H1 (cell line): Measurements from ENCODE around the gene SPOCK1. TPM values are rescaled to one million over a fixed set of nuclear protein-coding genes. Genes with fewer than 3 reads are reported as not detected.

ENCODE experiments used
- ASH2L ChIP-seq: fragments of 200-600, 300-600 bp; sonication (generic); IDR thresholded peaks from one replicate; pipeline ENCODE4 v1.7.1; 2017; ENCODE audit warnings: low read length
- polyA plus RNA-seq, 7 experiments: library from polyadenylated mRNA; depleted of rRNA in 3 of 7; stranded (reverse) in 5 of 7; unstranded in 2 of 7; fragments of >200 nt in 5 of 7; fragments of 200-250 nt in 2 of 7; gene quantifications; 1 replicate in 5 of 7; 2 replicates in 1 of 7; 4 replicates in 1 of 7; pipeline versions ENCODE4 v1.2.1 to v1.2.3, GENCODE V29; 2011 to 2013; ENCODE audit warnings: missing spikeins in 2 of 7, mixed read lengths in 2 of 7
- total RNA-seq: library from RNA; stranded (reverse); fragmentation: NEBNext Ultra II Directional; extraction: Animal tissue kit (Norgen Biotek cat#: 25700); gene quantifications from 2 replicates; pipeline ENCODE4 v1.2.1, GENCODE V29; 2021
- TF ChIP-seq, protein P1 (sequence below): fragments of 300-600 bp; sonication (generic); IDR thresholded peaks from 2 replicates; pipeline ENCODE4 v1.7.1; 2012; ENCODE audit warnings: low read length, moderate library complexity, mild to moderate bottlenecking, inconsistent platforms; ENCODE audit not compliant: insufficient replicate concordance

Gene SPOCK1
- total and polyA plus RNA-seq, 2 of the 8 experiments (the other 6 are each of a cell fraction or from before 2014, with no cell fraction given) = 6.9 to 18.1 TPM

DNA sequence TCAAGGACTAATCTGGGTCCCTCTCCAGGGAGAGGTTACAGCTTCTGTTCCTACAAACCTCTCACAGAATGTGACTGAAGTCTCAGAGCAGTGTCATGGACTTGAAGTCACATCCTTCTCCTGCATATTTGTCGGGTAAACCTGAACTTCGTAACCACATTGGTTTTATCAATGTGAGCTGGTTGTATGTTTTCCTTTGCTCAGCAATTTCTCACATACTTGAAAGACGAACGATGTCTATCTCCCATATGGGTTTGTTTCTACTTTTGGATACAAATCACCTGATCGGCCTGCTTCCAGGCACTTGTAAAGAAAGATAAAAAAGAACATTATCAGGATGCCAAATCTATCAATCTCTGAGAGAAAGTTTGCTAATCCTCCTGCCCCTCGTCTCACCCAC, 411.0 kb downstream of the SPOCK1 start (continued):
- TF ChIP-seq, protein P1, sequence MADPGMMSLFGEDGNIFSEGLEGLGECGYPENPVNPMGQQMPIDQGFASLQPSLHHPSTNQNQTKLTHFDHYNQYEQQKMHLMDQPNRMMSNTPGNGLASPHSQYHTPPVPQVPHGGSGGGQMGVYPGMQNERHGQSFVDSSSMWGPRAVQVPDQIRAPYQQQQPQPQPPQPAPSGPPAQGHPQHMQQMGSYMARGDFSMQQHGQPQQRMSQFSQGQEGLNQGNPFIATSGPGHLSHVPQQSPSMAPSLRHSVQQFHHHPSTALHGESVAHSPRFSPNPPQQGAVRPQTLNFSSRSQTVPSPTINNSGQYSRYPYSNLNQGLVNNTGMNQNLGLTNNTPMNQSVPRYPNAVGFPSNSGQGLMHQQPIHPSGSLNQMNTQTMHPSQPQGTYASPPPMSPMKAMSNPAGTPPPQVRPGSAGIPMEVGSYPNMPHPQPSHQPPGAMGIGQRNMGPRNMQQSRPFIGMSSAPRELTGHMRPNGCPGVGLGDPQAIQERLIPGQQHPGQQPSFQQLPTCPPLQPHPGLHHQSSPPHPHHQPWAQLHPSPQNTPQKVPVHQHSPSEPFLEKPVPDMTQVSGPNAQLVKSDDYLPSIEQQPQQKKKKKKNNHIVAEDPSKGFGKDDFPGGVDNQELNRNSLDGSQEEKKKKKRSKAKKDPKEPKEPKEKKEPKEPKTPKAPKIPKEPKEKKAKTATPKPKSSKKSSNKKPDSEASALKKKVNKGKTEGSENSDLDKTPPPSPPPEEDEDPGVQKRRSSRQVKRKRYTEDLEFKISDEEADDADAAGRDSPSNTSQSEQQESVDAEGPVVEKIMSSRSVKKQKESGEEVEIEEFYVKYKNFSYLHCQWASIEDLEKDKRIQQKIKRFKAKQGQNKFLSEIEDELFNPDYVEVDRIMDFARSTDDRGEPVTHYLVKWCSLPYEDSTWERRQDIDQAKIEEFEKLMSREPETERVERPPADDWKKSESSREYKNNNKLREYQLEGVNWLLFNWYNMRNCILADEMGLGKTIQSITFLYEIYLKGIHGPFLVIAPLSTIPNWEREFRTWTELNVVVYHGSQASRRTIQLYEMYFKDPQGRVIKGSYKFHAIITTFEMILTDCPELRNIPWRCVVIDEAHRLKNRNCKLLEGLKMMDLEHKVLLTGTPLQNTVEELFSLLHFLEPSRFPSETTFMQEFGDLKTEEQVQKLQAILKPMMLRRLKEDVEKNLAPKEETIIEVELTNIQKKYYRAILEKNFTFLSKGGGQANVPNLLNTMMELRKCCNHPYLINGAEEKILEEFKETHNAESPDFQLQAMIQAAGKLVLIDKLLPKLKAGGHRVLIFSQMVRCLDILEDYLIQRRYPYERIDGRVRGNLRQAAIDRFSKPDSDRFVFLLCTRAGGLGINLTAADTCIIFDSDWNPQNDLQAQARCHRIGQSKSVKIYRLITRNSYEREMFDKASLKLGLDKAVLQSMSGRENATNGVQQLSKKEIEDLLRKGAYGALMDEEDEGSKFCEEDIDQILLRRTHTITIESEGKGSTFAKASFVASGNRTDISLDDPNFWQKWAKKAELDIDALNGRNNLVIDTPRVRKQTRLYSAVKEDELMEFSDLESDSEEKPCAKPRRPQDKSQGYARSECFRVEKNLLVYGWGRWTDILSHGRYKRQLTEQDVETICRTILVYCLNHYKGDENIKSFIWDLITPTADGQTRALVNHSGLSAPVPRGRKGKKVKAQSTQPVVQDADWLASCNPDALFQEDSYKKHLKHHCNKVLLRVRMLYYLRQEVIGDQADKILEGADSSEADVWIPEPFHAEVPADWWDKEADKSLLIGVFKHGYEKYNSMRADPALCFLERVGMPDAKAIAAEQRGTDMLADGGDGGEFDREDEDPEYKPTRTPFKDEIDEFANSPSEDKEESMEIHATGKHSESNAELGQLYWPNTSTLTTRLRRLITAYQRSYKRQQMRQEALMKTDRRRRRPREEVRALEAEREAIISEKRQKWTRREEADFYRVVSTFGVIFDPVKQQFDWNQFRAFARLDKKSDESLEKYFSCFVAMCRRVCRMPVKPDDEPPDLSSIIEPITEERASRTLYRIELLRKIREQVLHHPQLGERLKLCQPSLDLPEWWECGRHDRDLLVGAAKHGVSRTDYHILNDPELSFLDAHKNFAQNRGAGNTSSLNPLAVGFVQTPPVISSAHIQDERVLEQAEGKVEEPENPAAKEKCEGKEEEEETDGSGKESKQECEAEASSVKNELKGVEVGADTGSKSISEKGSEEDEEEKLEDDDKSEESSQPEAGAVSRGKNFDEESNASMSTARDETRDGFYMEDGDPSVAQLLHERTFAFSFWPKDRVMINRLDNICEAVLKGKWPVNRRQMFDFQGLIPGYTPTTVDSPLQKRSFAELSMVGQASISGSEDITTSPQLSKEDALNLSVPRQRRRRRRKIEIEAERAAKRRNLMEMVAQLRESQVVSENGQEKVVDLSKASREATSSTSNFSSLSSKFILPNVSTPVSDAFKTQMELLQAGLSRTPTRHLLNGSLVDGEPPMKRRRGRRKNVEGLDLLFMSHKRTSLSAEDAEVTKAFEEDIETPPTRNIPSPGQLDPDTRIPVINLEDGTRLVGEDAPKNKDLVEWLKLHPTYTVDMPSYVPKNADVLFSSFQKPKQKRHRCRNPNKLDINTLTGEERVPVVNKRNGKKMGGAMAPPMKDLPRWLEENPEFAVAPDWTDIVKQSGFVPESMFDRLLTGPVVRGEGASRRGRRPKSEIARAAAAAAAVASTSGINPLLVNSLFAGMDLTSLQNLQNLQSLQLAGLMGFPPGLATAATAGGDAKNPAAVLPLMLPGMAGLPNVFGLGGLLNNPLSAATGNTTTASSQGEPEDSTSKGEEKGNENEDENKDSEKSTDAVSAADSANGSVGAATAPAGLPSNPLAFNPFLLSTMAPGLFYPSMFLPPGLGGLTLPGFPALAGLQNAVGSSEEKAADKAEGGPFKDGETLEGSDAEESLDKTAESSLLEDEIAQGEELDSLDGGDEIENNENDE = no peak
- no peak for TF ChIP-seq ASH2L
- TF ChIP-seq, all 59 proteins: peak for 0
